Vagina (tissue), 2 donors: Measurements from ENCODE around the gene BRMS1L.

Experiments
- CTCF ChIP-seq, 3 experiments: fragments of 450-650 bp in 2 of 3; fragments of 200-600 bp in 1 of 3; sonication (generic) in 1 of 3; IDR thresholded peaks; one replicate each; pipeline ENCODE4 v1.5.1; 2017 to 2019; ENCODE audit warnings: antibody characterized with exemption in 3 of 3, mild to moderate bottlenecking in 2 of 3, moderate library complexity in 2 of 3
- POLR2A ChIP-seq, 2 donors: fragments of 450-650 bp; IDR thresholded peaks; one replicate each; pipeline ENCODE4 v1.6.1; 2017; ENCODE audit warnings: antibody characterized with exemption in 2 of 2, mild to moderate bottlenecking in 2 of 2, moderate library complexity in 2 of 2
- POLR2AphosphoS5 ChIP-seq, 2 donors: sonication (generic); formaldehyde crosslinking; IDR thresholded peaks; one replicate each; pipeline ENCODE4 v1.9.0; 2017; ENCODE audit warnings: antibody characterized with exemption in 2 of 2, mild to moderate bottlenecking in 2 of 2, low read depth in 1 of 2; ENCODE audit not compliant: insufficient read depth in 1 of 2

GRCh38 chr14:35898217-35898775 is 72.2 kb downstream of the BRMS1L start:
- TF ChIP-seq CTCF (IDR thresholded peaks at IDR 0.05), result no peak
- TF ChIP-seq POLR2A (IDR thresholded peaks at IDR 0.05), result no peak
- no peak for TF ChIP-seq POLR2AphosphoS5 (IDR thresholded peaks at IDR 0.05; ENCODE audit: insufficient read depth in 1 of 2, low read depth in 1 of 2)
